SK-N-SH treated with all-trans-retinoic acid at 6 μM for 48 hours (cell line): Measurements from ENCODE around the gene MGMT.

Experiments
- ATAC-seq: fragments of 200-7000 bp; cut with Tn5 transposase; 3 replicates; pipeline ENCODE4 v1.9.1; 2020; ENCODE audit warnings: mild to moderate bottlenecking, moderate library complexity
- ARNTL ChIP-seq: fragments of 450-650 bp; formaldehyde crosslinking; IDR thresholded peaks from 2 replicates; pipeline ENCODE4 v1.5.0; 2020; ENCODE audit warnings: low read depth, mild to moderate bottlenecking, moderate library complexity, borderline replicate concordance
- BACH2 ChIP-seq: fragments of 250-450 bp; sonication (Bioruptor Pico); IDR thresholded peaks from 2 replicates; pipeline ENCODE4 v1.9.0; 2021; ENCODE audit warnings: mild to moderate bottlenecking, borderline replicate concordance
- ESRRG ChIP-seq: fragments of 250-450 bp; sonication (Bioruptor Pico); IDR thresholded peaks from 2 replicates; pipeline ENCODE4 v1.6.1; 2021; ENCODE audit warnings: mild to moderate bottlenecking
- GLIS3 ChIP-seq: fragments of 250-450 bp; sonication (Bioruptor Pico); IDR thresholded peaks from 2 replicates; pipeline ENCODE4 v1.5.0; 2020; ENCODE audit warnings: mild to moderate bottlenecking, moderate library complexity
- OSR1 ChIP-seq: fragments of 250-450 bp; sonication (Bioruptor Pico); IDR thresholded peaks from 2 replicates; pipeline ENCODE4 v1.8.0; 2022; ENCODE audit warnings: moderate library complexity, mild to moderate bottlenecking, inconsistent platforms
- PATZ1 ChIP-seq: fragments of 250-450 bp; sonication (Bioruptor Pico); IDR thresholded peaks from 2 replicates; pipeline ENCODE4 v1.8.0; 2020; ENCODE audit warnings: mild to moderate bottlenecking, moderate library complexity, borderline replicate concordance
- POU6F1 ChIP-seq: fragments of 250-450 bp; sonication (Bioruptor Pico); IDR thresholded peaks from 2 replicates; pipeline ENCODE4 v1.8.0; 2021; ENCODE audit warnings: low read depth, mild to moderate bottlenecking, moderate library complexity, borderline replicate concordance
- PPARA ChIP-seq: fragments of 250-450 bp; sonication (Bioruptor Pico); IDR thresholded peaks from 2 replicates; pipeline ENCODE4 v1.5.0; 2020; ENCODE audit warnings: mild to moderate bottlenecking, borderline replicate concordance
- RARB ChIP-seq: fragments of 250-450 bp; sonication (Bioruptor Pico); IDR thresholded peaks from 2 replicates; pipeline ENCODE4 v1.8.0; 2021; ENCODE audit warnings: mild to moderate bottlenecking, moderate library complexity
- SNAI2 ChIP-seq: fragments of 250-450 bp; sonication (Bioruptor Pico); IDR thresholded peaks from 2 replicates; pipeline ENCODE4 v1.5.0; 2020; ENCODE audit warnings: mild to moderate bottlenecking, moderate library complexity
- TCF4 ChIP-seq: fragments of 250-450 bp; sonication (Bioruptor Pico); IDR thresholded peaks from 2 replicates; pipeline ENCODE4 v1.8.0; 2021; ENCODE audit warnings: mild to moderate bottlenecking, moderate library complexity, borderline replicate concordance
- TOX ChIP-seq: fragments of 250-450 bp; sonication (Bioruptor Pico); IDR thresholded peaks from 2 replicates; pipeline ENCODE4 v1.8.0; 2021; ENCODE audit warnings: mild to moderate bottlenecking, moderate library complexity, borderline replicate concordance
- ZC3H10 ChIP-seq: fragments of 250-450 bp; sonication (Bioruptor Pico); IDR thresholded peaks from 2 replicates; pipeline ENCODE4 v1.5.1; 2021; ENCODE audit warnings: mild to moderate bottlenecking, moderate library complexity
- ZFP3 ChIP-seq: fragments of 250-450 bp; sonication (Bioruptor Pico); IDR thresholded peaks from 2 replicates; pipeline ENCODE4 v1.5.0; 2020; ENCODE audit warnings: mild to moderate bottlenecking, moderate library complexity
- ZFP30 ChIP-seq: fragments of 450-650 bp; formaldehyde crosslinking; IDR thresholded peaks from 2 replicates; pipeline ENCODE4 v1.5.0; 2022; ENCODE audit warnings: mild to moderate bottlenecking, moderate library complexity
- ZNF565 ChIP-seq: fragments of 450-650 bp; formaldehyde crosslinking; conservative IDR thresholded peaks from 2 replicates; pipeline ENCODE4 v1.5.0; 2020; ENCODE audit warnings: low read depth, mild to moderate bottlenecking, moderate library complexity
- ZNF70 ChIP-seq: fragments of 450-650 bp; formaldehyde crosslinking; IDR thresholded peaks from 2 replicates; pipeline ENCODE4 v1.5.0; 2020; ENCODE audit warnings: mild to moderate bottlenecking, moderate library complexity
- ZNF8 ChIP-seq: fragments of 450-650 bp; formaldehyde crosslinking; IDR thresholded peaks from 2 replicates; pipeline ENCODE4 v1.5.0; 2020; ENCODE audit warnings: mild to moderate bottlenecking, moderate library complexity
- TF ChIP-seq, protein P1 (sequence below): fragments of 250-450 bp; sonication (Bioruptor Pico); IDR thresholded peaks from 2 replicates; pipeline ENCODE4 v1.5.0; 2020; ENCODE audit warnings: mild to moderate bottlenecking, moderate library complexity
- TF ChIP-seq, protein P2 (sequence below): fragments of 250-450 bp; sonication (Bioruptor Pico); IDR thresholded peaks from 2 replicates; pipeline ENCODE4 v1.5.1; 2021; ENCODE audit warnings: mild to moderate bottlenecking, moderate library complexity
- TF ChIP-seq, protein P3 (sequence below): fragments of 250-450 bp; sonication (Bioruptor Pico); IDR thresholded peaks from 2 replicates; pipeline ENCODE4 v1.5.1; 2020; ENCODE audit warnings: low read depth, mild to moderate bottlenecking, moderate library complexity

Gene MGMT

GRCh38 chr10:129542589-129542988 lies 75.5 kb downstream of the MGMT start (continued):
- TF ChIP-seq ZNF70 (CRISPR knock-in tag), result no peak
- TF ChIP-seq, all 23 proteins: peak for 0

DNA sequence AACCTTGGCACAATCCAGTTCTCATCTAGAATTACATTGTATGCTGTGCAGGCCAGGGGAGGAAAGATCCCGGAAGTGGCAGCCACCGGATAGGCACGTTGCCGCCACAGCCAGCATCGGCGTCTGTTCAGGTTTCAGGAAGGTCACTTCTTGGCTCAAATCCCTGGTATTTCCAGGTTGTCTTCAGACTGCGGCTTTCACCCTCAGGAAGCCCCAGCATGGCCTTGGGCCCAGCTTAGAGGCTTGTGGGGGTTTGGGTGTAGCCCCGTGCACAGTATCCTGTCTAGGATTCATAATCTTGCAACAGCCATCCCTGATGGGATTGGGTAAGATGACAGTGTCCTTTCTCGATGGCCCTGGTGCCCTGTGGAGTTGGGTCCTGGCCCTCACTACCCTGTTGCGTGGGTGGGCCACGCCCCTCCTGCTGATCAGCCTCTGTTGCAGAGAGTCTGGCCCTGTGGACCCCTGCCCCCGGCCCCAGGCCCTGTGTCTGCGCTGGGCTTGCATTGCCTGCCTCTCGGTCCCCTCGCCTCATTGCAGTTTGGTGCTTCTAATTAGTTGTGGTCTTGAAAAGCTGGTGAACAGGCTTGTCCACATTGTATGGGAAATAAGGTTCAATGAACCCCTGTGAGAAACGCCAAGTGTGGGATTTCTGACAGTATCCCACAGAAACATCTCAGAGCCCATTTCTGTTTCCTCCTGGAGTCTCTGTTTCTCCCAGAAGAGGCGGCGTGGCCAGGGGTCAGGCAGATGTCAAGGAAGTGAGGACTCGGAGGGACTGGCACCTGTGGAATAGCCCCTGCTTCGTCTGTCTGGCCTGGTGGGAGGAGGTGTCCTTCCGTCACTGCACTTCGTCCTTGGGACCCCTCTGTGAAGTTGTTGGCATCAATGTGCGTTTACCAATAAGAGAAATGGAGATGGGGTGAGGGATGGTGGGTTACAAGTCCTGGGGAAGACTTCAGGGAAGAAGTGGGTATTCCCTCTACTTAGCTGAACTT lies 77.5 kb downstream of the MGMT start:
- no peak for ATAC-seq
- no peak for TF ChIP-seq RARB
- no peak for TF ChIP-seq GLIS3 (CRISPR knock-in tag)
- no peak for TF ChIP-seq ARNTL (CRISPR knock-in tag)
- TF ChIP-seq POU6F1 (CRISPR knock-in tag), result no peak
- TF ChIP-seq, protein P1, sequence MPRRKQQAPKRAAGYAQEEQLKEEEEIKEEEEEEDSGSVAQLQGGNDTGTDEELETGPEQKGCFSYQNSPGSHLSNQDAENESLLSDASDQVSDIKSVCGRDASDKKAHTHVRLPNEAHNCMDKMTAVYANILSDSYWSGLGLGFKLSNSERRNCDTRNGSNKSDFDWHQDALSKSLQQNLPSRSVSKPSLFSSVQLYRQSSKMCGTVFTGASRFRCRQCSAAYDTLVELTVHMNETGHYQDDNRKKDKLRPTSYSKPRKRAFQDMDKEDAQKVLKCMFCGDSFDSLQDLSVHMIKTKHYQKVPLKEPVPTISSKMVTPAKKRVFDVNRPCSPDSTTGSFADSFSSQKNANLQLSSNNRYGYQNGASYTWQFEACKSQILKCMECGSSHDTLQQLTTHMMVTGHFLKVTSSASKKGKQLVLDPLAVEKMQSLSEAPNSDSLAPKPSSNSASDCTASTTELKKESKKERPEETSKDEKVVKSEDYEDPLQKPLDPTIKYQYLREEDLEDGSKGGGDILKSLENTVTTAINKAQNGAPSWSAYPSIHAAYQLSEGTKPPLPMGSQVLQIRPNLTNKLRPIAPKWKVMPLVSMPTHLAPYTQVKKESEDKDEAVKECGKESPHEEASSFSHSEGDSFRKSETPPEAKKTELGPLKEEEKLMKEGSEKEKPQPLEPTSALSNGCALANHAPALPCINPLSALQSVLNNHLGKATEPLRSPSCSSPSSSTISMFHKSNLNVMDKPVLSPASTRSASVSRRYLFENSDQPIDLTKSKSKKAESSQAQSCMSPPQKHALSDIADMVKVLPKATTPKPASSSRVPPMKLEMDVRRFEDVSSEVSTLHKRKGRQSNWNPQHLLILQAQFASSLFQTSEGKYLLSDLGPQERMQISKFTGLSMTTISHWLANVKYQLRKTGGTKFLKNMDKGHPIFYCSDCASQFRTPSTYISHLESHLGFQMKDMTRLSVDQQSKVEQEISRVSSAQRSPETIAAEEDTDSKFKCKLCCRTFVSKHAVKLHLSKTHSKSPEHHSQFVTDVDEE (CRISPR knock-in tag), result no peak
- no peak for TF ChIP-seq OSR1 (CRISPR knock-in tag)
- TF ChIP-seq ZNF565 (CRISPR knock-in tag), result no peak
- no peak for TF ChIP-seq ZFP30 (CRISPR knock-in tag)

DNA sequence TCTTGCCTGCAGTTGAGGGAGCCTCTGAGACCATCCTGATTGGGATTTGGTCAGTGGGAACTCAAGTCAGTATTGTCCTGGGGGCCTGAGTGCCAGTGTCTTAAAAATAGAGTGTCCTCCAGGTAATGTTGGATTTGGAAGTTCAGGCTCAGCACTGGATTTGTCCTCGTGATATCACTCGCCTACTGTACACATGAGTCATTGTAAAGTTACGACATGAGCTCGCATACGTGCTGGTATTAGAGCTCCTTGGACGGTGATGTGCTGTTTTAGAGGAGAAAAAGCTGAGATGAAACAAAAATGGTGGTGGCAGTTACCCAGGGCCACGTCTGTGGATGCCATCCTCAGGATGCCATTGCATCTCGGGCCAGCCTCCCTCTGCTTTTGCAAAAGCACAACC lies 78.2 kb downstream of the MGMT start:
- TF ChIP-seq ZFP3 (CRISPR knock-in tag), result no peak
- TF ChIP-seq PPARA (CRISPR knock-in tag), result no peak
- no peak for TF ChIP-seq POU6F1 (CRISPR knock-in tag)
- TF ChIP-seq PATZ1 (CRISPR knock-in tag), result no peak
- no peak for TF ChIP-seq ESRRG
- TF ChIP-seq ZC3H10 (CRISPR knock-in tag), result no peak
- no peak for TF ChIP-seq SNAI2
- no peak for TF ChIP-seq ZNF70 (CRISPR knock-in tag)
- no peak for TF ChIP-seq RARB
- TF ChIP-seq ARNTL (CRISPR knock-in tag), result no peak
- no peak for TF ChIP-seq TCF4 (CRISPR knock-in tag)
- TF ChIP-seq BACH2 (CRISPR knock-in tag), result no peak
- no peak for TF ChIP-seq TOX (CRISPR knock-in tag)
- no peak for TF ChIP-seq OSR1 (CRISPR knock-in tag)
- TF ChIP-seq, protein P2, sequence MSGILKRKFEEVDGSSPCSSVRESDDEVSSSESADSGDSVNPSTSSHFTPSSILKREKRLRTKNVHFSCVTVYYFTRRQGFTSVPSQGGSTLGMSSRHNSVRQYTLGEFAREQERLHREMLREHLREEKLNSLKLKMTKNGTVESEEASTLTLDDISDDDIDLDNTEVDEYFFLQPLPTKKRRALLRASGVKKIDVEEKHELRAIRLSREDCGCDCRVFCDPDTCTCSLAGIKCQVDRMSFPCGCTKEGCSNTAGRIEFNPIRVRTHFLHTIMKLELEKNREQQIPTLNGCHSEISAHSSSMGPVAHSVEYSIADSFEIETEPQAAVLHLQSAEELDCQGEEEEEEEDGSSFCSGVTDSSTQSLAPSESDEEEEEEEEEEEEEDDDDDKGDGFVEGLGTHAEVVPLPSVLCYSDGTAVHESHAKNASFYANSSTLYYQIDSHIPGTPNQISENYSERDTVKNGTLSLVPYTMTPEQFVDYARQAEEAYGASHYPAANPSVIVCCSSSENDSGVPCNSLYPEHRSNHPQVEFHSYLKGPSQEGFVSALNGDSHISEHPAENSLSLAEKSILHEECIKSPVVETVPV, result no peak
- no peak for TF ChIP-seq ZNF565 (CRISPR knock-in tag)
- no peak for TF ChIP-seq ZNF8
- TF ChIP-seq, protein P3, sequence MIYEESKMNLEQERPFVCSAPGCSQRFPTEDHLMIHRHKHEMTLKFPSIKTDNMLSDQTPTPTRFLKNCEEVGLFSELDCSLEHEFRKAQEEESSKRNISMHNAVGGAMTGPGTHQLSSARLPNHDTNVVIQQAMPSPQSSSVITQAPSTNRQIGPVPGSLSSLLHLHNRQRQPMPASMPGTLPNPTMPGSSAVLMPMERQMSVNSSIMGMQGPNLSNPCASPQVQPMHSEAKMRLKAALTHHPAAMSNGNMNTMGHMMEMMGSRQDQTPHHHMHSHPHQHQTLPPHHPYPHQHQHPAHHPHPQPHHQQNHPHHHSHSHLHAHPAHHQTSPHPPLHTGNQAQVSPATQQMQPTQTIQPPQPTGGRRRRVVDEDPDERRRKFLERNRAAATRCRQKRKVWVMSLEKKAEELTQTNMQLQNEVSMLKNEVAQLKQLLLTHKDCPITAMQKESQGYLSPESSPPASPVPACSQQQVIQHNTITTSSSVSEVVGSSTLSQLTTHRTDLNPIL (CRISPR knock-in tag), result no peak
- TF ChIP-seq GLIS3 (CRISPR knock-in tag), result no peak
- ATAC-seq, result no peak
